NCI-H1092 (cell line): ENCODE results near the gene MBD5.

ENCODE experiments used
- DNase-seq: peaks from one replicate; lab custom pipeline; 2025; lab: John Stamatoyannopoulos, UW

The MBD5 gene

GRCh38 chr2:148303161-148303560 is 282.3 kb downstream of the MBD5 start:
- no peak for DNase-seq

GRCh38 chr2:148305476-148305875 is 284.6 kb downstream of the MBD5 start:
- no peak for DNase-seq

GRCh38 chr2:148306027-148306426 is 285.1 kb downstream of the MBD5 start:
- no peak for DNase-seq

DNA sequence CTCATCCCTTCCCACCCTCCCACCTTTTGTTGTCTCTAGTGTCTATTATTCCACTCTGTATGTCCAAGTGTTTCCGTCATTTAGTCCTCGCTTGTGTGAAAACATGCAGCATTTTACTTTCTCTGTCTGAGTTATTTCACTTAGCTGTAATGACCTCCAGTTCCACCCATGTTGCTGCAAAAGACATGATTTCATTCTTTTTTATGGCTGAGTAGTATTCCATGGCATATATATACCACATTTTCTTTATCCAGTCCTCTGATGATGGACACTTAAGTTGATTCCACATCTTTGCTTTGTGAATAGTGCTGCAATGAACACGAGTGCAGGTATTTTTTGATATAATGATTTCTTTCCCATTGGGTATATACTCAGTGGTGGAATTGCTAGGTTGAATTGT is 296.7 kb downstream of the MBD5 start:
- DNase-seq, result no peak

DNA sequence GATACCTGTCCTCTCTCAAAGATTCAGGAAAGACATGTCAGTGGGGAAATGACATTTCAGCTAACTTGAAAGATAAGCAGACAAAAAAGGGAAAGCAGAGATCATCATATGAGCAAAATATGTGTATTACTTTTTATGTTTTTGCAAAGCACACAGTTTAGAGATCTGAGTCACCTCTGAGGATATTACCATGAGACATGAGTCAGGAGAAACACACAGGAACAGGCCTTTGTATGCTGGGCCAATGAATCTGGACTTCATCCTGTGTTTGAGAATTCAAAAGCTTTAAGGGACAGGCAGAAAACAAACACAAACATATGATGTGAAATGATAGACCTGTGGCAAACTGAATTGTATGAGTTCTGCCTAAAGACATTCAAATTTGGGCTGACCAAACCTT is 317.6 kb downstream of the MBD5 start:
- DNase-seq, result no peak

DNA sequence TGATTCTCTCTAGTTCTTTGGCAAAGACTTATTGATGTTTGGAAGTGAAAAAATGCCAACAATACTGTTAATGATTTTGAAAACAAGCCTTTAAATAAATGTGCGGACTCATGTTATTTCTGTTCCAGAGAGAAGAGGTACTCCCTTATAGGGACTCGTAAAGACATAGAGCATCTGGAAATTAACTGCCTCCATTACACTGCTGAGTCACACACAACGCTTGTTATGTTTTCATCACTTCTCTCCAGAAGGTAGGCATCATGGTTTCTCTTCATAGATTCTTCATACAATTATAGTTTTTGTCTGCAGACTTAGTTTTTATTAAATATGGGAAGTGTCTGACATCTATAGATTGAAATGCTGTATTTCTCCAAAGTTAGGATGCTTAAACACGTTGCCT is 321.2 kb downstream of the MBD5 start:
- DNase-seq, result no peak

DNA sequence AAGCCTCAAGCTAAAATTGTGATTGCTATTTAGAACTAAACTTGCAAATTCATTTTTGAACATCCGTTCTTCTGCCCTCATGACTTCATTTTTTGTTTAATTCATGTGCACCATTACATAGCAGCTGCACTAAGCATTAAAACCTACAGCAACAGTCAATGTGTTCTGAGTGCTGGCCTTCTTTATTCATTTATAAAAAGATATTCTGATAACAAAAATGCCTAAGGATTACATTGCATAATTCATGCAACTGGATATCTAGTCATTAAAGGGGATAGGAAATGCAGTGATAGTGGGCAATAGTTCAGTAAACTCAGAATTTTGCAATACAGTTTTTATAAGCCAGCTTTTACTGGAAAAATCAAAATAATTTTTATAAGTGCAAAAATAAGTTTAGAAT is 329.3 kb downstream of the MBD5 start:
- no peak for DNase-seq

GRCh38 chr2:148351437-148352143 is 330.7 kb downstream of the MBD5 start:
- no peak for DNase-seq

DNA sequence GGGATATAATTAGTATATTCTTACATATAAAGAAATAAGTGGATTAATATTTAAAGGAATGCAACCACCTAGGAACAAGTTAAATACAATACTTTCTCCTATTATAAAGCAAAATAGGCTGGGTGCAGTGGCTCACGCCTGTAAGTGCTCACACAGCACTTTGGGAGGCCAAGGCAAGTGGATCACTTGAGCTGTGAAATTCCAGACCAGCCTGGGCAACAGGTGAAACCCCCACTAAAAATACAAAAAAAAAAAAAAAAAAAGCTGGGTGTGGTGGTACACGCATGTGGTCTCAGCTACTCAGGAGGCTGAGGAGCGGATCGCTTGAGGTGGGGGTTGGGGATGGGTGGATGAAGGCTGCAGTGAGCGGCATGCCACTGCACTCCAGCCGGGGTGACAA is 337.5 kb downstream of the MBD5 start:
- DNase-seq, result no peak

GRCh38 chr2:148360662-148361061 is 339.8 kb downstream of the MBD5 start:
- DNase-seq, result no peak

DNA sequence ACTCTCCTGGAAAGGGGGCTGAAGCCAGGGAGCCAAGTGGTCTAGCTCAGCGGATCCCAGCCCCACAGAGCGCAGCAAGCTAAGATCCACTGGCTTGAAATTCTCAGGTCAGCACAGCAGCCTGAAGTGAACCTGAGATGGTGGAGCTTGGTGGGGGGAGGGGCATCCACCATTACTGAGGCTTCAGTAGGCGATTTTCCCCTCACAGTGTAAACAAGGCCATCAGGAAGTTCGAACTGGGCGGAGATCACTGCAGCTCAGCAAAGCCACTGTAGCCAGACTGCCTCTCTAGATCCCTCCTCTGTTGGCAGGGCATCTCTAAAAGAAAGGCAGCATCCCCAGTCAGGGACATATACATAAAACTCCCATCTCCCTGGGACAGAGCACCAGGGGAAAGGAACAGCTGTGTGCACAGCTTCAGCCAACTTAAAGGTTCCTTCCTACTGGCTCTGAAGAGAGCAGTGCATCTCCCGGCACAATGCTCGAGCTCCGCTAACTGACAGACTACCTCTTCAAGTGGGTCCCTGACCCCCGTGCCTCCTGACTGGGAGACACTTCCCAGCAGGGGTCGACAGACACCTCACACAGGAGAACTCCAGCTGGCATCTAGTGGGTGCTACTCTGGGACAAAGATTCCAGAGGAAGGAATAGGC is 341.4 kb downstream of the MBD5 start:
- DNase-seq, result no peak

GRCh38 chr2:148375214-148375613 is 354.3 kb downstream of the MBD5 start:
- no peak for DNase-seq

DNA sequence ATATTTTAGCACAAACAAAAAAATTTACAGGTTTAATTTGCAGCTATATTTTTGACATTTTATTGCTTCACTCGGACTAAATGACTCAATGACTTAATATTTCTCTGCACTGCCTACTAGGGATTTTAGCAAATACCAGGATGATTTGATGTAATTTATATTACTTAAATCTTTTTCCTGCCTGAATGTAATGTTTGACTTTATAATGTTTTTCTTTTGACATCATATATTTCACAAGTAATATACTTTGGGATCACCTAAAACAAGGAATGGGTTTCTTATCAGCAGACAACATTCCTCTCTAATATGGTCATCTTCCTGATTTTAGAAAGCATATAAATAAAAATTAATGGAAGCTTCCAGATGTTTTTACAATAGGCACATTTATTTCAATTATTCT is 370.4 kb downstream of the MBD5 start:
- no peak for DNase-seq

- DNase-seq, result no peak
These were observed 381.9 kb downstream of the MBD5 start for GRCh38 chr2:148402786-148403185.

DNA sequence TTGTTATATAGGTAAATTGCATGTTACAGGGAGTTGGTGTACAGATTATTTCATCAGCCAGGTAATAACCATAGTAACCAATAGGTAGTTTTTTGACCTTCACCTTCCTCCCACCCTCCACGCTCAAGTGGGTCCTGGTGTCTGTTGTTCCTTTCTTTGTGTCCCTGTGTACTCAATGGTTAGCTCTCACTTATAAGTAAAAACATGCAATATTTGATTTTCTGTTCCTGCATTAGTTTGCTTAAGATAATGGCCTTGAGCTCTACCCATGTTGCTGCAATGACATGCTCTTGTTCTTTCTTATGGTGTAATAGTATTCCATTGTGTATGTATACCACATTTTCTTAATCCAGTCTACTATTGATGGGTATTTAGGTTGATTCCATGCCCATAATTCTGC is 390.0 kb downstream of the MBD5 start:
- DNase-seq, result no peak

DNA sequence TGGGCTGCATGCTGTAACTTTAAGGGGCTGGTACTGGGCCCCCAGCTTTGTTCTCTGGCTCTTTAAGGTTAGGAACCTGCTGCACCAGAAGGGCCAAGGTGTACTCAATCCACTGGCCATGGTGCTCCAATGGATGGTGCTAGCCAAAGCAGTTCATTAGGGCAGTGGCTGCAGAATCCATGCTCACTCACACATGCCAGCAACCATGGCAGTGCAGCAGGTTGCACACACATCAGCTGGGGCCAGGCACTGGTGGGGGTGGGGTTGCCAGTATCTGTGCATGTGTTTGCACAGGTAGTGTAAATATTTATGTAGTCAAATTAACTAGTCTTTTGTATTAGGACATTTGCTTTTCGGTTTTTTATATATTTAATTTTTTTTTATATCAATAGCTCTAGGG is 395.4 kb downstream of the MBD5 start:
- no peak for DNase-seq

GRCh38 chr2:148430101-148430500 is 409.2 kb downstream of the MBD5 start:
- no peak for DNase-seq

- DNase-seq, result no peak
These were observed 427.0 kb downstream of the MBD5 start for GRCh38 chr2:148447877-148448276.

DNA sequence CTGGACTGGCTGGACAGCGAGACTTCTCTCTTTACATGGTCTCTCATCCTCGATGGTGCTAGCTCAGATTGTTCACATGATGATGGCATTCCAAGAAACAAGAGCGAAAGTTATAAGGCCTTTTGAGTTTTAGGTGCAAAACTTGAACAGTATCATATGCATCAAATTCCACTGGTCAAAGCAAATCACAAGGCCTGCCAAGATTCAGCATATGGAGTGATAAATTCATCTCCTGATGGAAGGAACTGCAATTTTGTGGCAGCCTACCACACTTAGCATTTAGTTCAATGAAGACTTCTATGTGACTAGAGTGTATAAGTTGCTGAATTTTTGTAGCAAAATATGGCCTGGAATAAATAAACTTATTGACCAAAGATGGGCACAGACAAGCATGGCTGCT is 429.6 kb downstream of the MBD5 start:
- DNase-seq, result no peak

DNA sequence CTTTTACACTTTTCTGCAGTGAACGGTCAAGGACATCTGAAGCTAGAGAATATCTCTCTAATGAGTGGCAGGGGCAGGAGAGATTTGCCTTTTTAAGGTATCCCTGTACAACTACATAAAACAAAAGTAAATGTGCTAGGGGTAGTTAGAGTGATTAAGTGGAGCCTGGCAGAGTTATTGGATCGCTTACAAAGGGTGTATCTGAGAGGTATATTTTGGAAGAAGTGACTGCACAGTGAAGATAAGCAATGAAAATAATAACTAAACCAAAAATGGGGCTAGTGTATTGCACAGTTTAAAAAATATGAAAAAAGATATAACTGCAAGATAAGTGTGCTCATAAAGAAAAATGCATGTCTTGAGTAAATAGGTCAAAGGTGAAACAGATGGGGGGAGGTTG is 430.2 kb downstream of the MBD5 start:
- no peak for DNase-seq

GRCh38 chr2:148455791-148456190 is 434.9 kb downstream of the MBD5 start:
- DNase-seq, result no peak

- DNase-seq, result no peak
These were observed 437.3 kb downstream of the MBD5 start for GRCh38 chr2:148458171-148458570.

- DNase-seq, result no peak
These were observed 438.5 kb downstream of the MBD5 start for GRCh38 chr2:148459377-148459778.

DNA sequence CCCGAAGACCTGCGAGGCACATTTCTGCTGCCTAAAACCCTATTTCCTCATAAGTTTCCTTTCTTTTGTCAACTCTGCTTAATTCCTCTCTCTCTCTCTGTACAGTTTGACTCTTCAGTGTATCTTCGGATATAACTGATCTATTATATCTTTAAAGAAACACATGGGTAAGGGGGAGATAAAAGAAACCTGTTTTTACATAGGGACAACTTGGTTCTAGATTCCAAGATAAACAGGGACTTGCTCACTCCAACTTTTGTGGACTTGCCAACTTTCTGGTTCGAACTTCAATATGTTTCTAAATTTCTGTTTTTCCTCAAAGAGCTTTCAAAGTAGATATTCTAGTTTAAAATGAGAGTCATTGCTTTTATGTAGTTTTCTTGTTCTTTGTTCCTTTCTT is 441.0 kb downstream of the MBD5 start:
- no peak for DNase-seq
